H9 (cell line): ENCODE measurements around the gene CDKL5. TPM values are rescaled to one million over a fixed set of nuclear protein-coding genes. Genes with fewer than 3 reads are reported as not detected.

Experiments used
- DNase-seq: peaks from one replicate; pipeline ENCODE4 v3.0.0-alpha.2; 2017
- H2AFZ ChIP-seq: one replicate; pipeline ENCODE4 v1.6.1; 2013; ENCODE audit warnings: mild to moderate bottlenecking, low read length, control low read depth, moderate library complexity
- H2AK5ac ChIP-seq: 2 replicates; pipeline ENCODE4 v1.6.1; 2013; ENCODE audit warnings: low read length, control low read depth, mixed read lengths; ENCODE audit not compliant: insufficient read length
- H2BK120ac ChIP-seq: one replicate; pipeline ENCODE4 v1.6.1; 2013; ENCODE audit warnings: low read depth, mild to moderate bottlenecking, low read length, control low read depth, inconsistent platforms; ENCODE audit not compliant: poor library complexity, severe bottlenecking
- H2BK12ac ChIP-seq: 2 replicates; pipeline ENCODE4 v1.6.1; 2013; ENCODE audit warnings: low read length, control low read depth, mixed read lengths, low read depth; ENCODE audit not compliant: insufficient read length
- H2BK15ac ChIP-seq: 2 replicates; pipeline ENCODE4 v1.6.1; 2013; ENCODE audit warnings: low read depth, low read length, control low read depth
- H2BK20ac ChIP-seq: one replicate; pipeline ENCODE4 v1.6.1; 2013; ENCODE audit warnings: low read depth, mild to moderate bottlenecking, low read length, control low read depth, inconsistent platforms; ENCODE audit not compliant: poor library complexity, severe bottlenecking
- H2BK5ac ChIP-seq: 2 replicates; pipeline ENCODE4 v1.6.1; 2013; ENCODE audit warnings: low read length, control low read depth, mixed read lengths; ENCODE audit not compliant: insufficient read length
- H3K14ac ChIP-seq: 2 replicates; pipeline ENCODE4 v1.6.1; 2013; ENCODE audit warnings: low read length, control low read depth; ENCODE audit not compliant: insufficient read depth
- H3K18ac ChIP-seq: 2 replicates; pipeline ENCODE4 v1.6.1; 2013; ENCODE audit warnings: low read depth, mild to moderate bottlenecking, mixed read lengths, low read length, control low read depth; ENCODE audit not compliant: insufficient read length
- H3K23ac ChIP-seq: 2 replicates; pipeline ENCODE4 v1.6.1; 2013; ENCODE audit warnings: low read length, control low read depth, mixed read lengths, low read depth; ENCODE audit not compliant: insufficient read length
- H3K23me2 ChIP-seq: 2 replicates; pipeline ENCODE4 v1.6.1; 2013; ENCODE audit warnings: low read depth, mild to moderate bottlenecking, mixed read lengths, low read length, control low read depth; ENCODE audit not compliant: insufficient read length, poor library complexity, severe bottlenecking
- H3K27ac ChIP-seq: 2 replicates; pipeline ENCODE4 v1.5.1; 2013; ENCODE audit warnings: low read length, control low read depth, mixed read lengths, low read depth; ENCODE audit not compliant: insufficient read length
- H3K27me3 ChIP-seq: 2 replicates; pipeline ENCODE4 v1.6.1; 2013; ENCODE audit warnings: low read length, control low read depth, inconsistent platforms; ENCODE audit not compliant: insufficient read depth
- H3K4ac ChIP-seq: 2 replicates; pipeline ENCODE4 v1.6.1; 2013; ENCODE audit warnings: low read depth, mild to moderate bottlenecking, control low read depth, inconsistent platforms, low read length, moderate library complexity
- H3K4me1 ChIP-seq: 2 replicates; pipeline ENCODE4 v1.6.1; 2013; ENCODE audit warnings: low read length, control low read depth, inconsistent platforms; ENCODE audit not compliant: insufficient read depth
- H3K4me2 ChIP-seq: 2 replicates; pipeline ENCODE4 v1.6.1; 2013; ENCODE audit warnings: low read length, control low read depth, mixed read lengths; ENCODE audit not compliant: insufficient read length, insufficient read depth
- H3K56ac ChIP-seq: 2 replicates; pipeline ENCODE4 v1.6.1; 2013; ENCODE audit warnings: low read depth, mild to moderate bottlenecking, mixed read lengths, low read length, control low read depth; ENCODE audit not compliant: insufficient read length
- H3K79me1 ChIP-seq: 2 replicates; pipeline ENCODE4 v1.6.1; 2013; ENCODE audit warnings: low read depth, mild to moderate bottlenecking, moderate library complexity, low read length, control low read depth, inconsistent platforms; ENCODE audit not compliant: insufficient read depth, poor library complexity, severe bottlenecking
- H3K79me2 ChIP-seq: 2 replicates; pipeline ENCODE4 v1.6.1; 2013; ENCODE audit warnings: low read length, control low read depth, inconsistent platforms; ENCODE audit not compliant: insufficient read depth
- H3K9ac ChIP-seq: 2 replicates; pipeline ENCODE4 v1.6.1; 2013; ENCODE audit warnings: low read length, control low read depth, mixed read lengths; ENCODE audit not compliant: insufficient read length; ENCODE audit errors: extremely low read depth
- H3K9me3 ChIP-seq: one replicate; pipeline ENCODE4 v1.6.1; 2013; ENCODE audit warnings: low read depth, low read length, inconsistent platforms; ENCODE audit not compliant: control insufficient read depth
- H3T11ph ChIP-seq: one replicate; pipeline ENCODE4 v1.6.1; 2013; ENCODE audit warnings: mild to moderate bottlenecking, low read length, control low read depth, inconsistent platforms
- H4K20me1 ChIP-seq: one replicate; pipeline ENCODE4 v1.6.1; 2013; ENCODE audit not compliant: control insufficient read depth, insufficient read length, insufficient read depth
- H4K5ac ChIP-seq: 2 replicates; pipeline ENCODE4 v1.6.1; 2013; ENCODE audit warnings: low read depth, mild to moderate bottlenecking, mixed read lengths, low read length, control low read depth; ENCODE audit not compliant: insufficient read length
- H4K8ac ChIP-seq: replicated peaks from 2 replicates; pipeline ENCODE4 v1.6.1; 2013; ENCODE audit warnings: low read length, control low read depth, mixed read lengths, low read depth; ENCODE audit not compliant: insufficient read length
- H4K91ac ChIP-seq: 2 replicates; pipeline ENCODE4 v1.6.1; 2013; ENCODE audit warnings: low read depth, mild to moderate bottlenecking, moderate library complexity, mixed read lengths, low read length, control low read depth; ENCODE audit not compliant: insufficient read length
- H3K27ac Mint-ChIP-seq, 3 experiments: 2 replicates in 2 of 3; 3 replicates in 1 of 3; pipeline ENCODE4 v1.8.0; 2020 to 2021; ENCODE audit warnings: mixed read lengths in 3 of 3, mild to moderate bottlenecking in 1 of 3, moderate library complexity in 1 of 3
- H3K27me3 Mint-ChIP-seq: 2 replicates; pipeline ENCODE4 v1.8.0; 2021; ENCODE audit warnings: low read depth, mild to moderate bottlenecking, moderate library complexity, mixed read lengths
- H3K36me3 Mint-ChIP-seq, 3 experiments: 2 replicates in 2 of 3; 3 replicates in 1 of 3; pipeline ENCODE4 v1.8.0; 2020 to 2021; ENCODE audit warnings: low read depth in 3 of 3, mixed read lengths in 3 of 3; ENCODE audit not compliant: insufficient read depth in 1 of 3
- H3K4me1 Mint-ChIP-seq, 2 experiments: 2 replicates each; pipeline ENCODE4 v1.8.0; 2020; ENCODE audit warnings: mixed read lengths in 2 of 2
- H3K4me3 Mint-ChIP-seq, 2 experiments: 2 replicates in 1 of 2; 3 replicates in 1 of 2; pipeline ENCODE4 v1.8.0; 2020 to 2021; ENCODE audit warnings: mild to moderate bottlenecking in 2 of 2, mixed read lengths in 2 of 2, moderate library complexity in 1 of 2
- H3K9me3 Mint-ChIP-seq, 2 experiments: 2 replicates in 1 of 2; 3 replicates in 1 of 2; pipeline ENCODE4 v1.8.0; 2020; ENCODE audit warnings: mild to moderate bottlenecking in 2 of 2, mixed read lengths in 2 of 2, moderate library complexity in 1 of 2
- WGBS: extraction: QIAGEN DNeasy Blood & Tissue Kit; methylation state at CpG from one replicate; pipeline ENCODE4 v1.1.7; 2013; ENCODE audit warnings: missing lambda C conversion rate, low lambda C conversion rate, mixed read lengths; ENCODE audit not compliant: insufficient read length; ENCODE audit errors: extremely low coverage; 5-methylcytosine and 5-hydroxymethylcytosine counted together
- total RNA-seq: library from RNA; stranded (reverse); gene quantifications from 2 replicates; pipeline ENCODE4 v1.2.1, GENCODE V29; 2021
- TF ChIP-seq, protein P1 (sequence below): fragments of 200-600 bp; sonication (generic); conservative IDR thresholded peaks from 3 replicates; pipeline ENCODE4 v1.8.0; 2021; ENCODE audit warnings: antibody characterized with exemption, mild to moderate bottlenecking

The CDKL5 gene
- total RNA-seq, 1 experiment from 2014 or later: 19.5 TPM

- no peak overlapping the region for H3K23ac ChIP-seq
- peaks cover 12% of the 10 kb centered on the region for H3K9me3 ChIP-seq
- DNase-seq: no peak
- no peak overlapping the region for H2BK20ac ChIP-seq
- TF ChIP-seq, protein P1, sequence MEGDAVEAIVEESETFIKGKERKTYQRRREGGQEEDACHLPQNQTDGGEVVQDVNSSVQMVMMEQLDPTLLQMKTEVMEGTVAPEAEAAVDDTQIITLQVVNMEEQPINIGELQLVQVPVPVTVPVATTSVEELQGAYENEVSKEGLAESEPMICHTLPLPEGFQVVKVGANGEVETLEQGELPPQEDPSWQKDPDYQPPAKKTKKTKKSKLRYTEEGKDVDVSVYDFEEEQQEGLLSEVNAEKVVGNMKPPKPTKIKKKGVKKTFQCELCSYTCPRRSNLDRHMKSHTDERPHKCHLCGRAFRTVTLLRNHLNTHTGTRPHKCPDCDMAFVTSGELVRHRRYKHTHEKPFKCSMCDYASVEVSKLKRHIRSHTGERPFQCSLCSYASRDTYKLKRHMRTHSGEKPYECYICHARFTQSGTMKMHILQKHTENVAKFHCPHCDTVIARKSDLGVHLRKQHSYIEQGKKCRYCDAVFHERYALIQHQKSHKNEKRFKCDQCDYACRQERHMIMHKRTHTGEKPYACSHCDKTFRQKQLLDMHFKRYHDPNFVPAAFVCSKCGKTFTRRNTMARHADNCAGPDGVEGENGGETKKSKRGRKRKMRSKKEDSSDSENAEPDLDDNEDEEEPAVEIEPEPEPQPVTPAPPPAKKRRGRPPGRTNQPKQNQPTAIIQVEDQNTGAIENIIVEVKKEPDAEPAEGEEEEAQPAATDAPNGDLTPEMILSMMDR: no peak
- H2BK15ac ChIP-seq: no peak overlapping the region
- no peaks in the 10 kb centered on the region for H3K27me3 ChIP-seq
- Mint-ChIP-seq H3K9me3 (peaks cover 40 to 42% of the 10 kb centered on the region in 2 experiments), H3K4me1 (no peaks in the 10 kb centered on the region), H3K4me3 (no peak overlapping the region), H3K36me3 (peaks cover 11 to 44% (median 29%) of the 10 kb centered on the region in 3 experiments; a peak in 6 of 7 replicates), H3K27me3 (no peaks in the 10 kb centered on the region), H3K27ac (no peak overlapping the region)
- H3K27ac ChIP-seq: no peak overlapping the region
- no peak overlapping the region for H3K4ac ChIP-seq
- H3K9ac ChIP-seq: no peak overlapping the region
- no peak overlapping the region for H4K5ac ChIP-seq
- H3T11ph ChIP-seq: no peak overlapping the region
- no peaks in the 10 kb centered on the region for H3K79me2 ChIP-seq
- no peaks in the 10 kb centered on the region for H3K79me1 ChIP-seq
- H4K8ac ChIP-seq: no peak overlapping the region
- WGBS: no CpG with 5 or more reads among the region's 2 CpGs
- no peak overlapping the region for H3K56ac ChIP-seq
- H3K14ac ChIP-seq: no peak overlapping the region
- H2BK5ac ChIP-seq: no peak overlapping the region
- no peaks in the 10 kb centered on the region for H4K20me1 ChIP-seq
- H2BK120ac ChIP-seq: no peak overlapping the region
- no peak overlapping the region for H4K91ac ChIP-seq
- H3K4me1 ChIP-seq: no peaks in the 10 kb centered on the region
- no peak overlapping the region for H3K18ac ChIP-seq
- no peak overlapping the region for H2AK5ac ChIP-seq
- H2BK12ac ChIP-seq: no peak overlapping the region
- H3K23me2 ChIP-seq: no peaks in the 10 kb centered on the region
- no peak overlapping the region for H2AFZ ChIP-seq
- no peak overlapping the region for H3K4me2 ChIP-seq
These were observed 199.2 kb downstream of the CDKL5 start for GRCh38 chrX:18624599-18624998.
